Stimulated activated naive CD8-positive, alpha-beta T cell treated with anti-CD3 and anti-CD28 coated beads, Interleukin-15, amount 100 ng/mL, for 72 hours (primary cell): Measurements from ENCODE around the gene SNX20.

Experiments
- ATAC-seq: fragments of 150-1000 bp; cut with Tn5 transposase; 2 replicates; pipeline ENCODE4 v1.10.0; 2021; ENCODE audit warnings: mild to moderate bottlenecking, moderate library complexity
- DNase-seq, 2 donors: peaks; one replicate each; pipeline ENCODE4 v3.0.0; 2021 to 2022
- H3K27ac Mint-ChIP-seq, 2 donors: one replicate each; pipeline ENCODE4 v1.8.0; 2022; ENCODE audit warnings: mild to moderate bottlenecking in 2 of 2, mixed read lengths in 2 of 2, moderate library complexity in 2 of 2
- H3K27me3 Mint-ChIP-seq: one replicate; pipeline ENCODE4 v1.8.0; 2022; ENCODE audit warnings: mixed read lengths
- H3K4me1 Mint-ChIP-seq: one replicate; pipeline ENCODE4 v1.8.0; 2022; ENCODE audit warnings: mild to moderate bottlenecking, mixed read lengths
- H3K4me3 Mint-ChIP-seq, 2 donors: one replicate each; pipeline ENCODE4 v1.8.0; 2022; ENCODE audit warnings: mild to moderate bottlenecking in 2 of 2, mixed read lengths in 2 of 2, moderate library complexity in 1 of 2
- H3K9me3 Mint-ChIP-seq, 2 donors: one replicate each; pipeline ENCODE4 v1.8.0; 2022; ENCODE audit warnings: mixed read lengths in 2 of 2

SNX20 gene

GRCh38 chr16:50657241-50657640 lies 23.9 kb downstream of the SNX20 start:
- Mint-ChIP-seq H3K27me3 (no peaks in the 10 kb centered on the region), H3K9me3 (no peaks in the 10 kb centered on the region), H3K4me1 (no peaks in the 10 kb centered on the region), H3K27ac (peak overlapping the region in 1 of 2 donors; percentile 42), H3K4me3 (no peak overlapping the region)
- ATAC-seq: no peak
- DNase-seq: no peak

- ATAC-seq (no peak), DNase-seq (no peak)
- Mint-ChIP-seq H3K9me3 (peaks cover 5 to 6% of the 10 kb centered on the region in 2 donors), H3K27me3 (no peaks in the 10 kb centered on the region), H3K27ac (no peak overlapping the region), H3K4me3 (no peak overlapping the region), H3K4me1 (no peaks in the 10 kb centered on the region)
Observed at GRCh38 chr16:50655558-50656055, 25.5 kb downstream of the SNX20 start.

GRCh38 chr16:50653633-50654519 lies 27.2 kb downstream of the SNX20 start:
- Mint-ChIP-seq H3K27me3 (no peaks in the 10 kb centered on the region), H3K9me3 (peaks cover 5 to 6% of the 10 kb centered on the region in 2 donors), H3K4me1 (no peaks in the 10 kb centered on the region), H3K4me3 (no peak overlapping the region), H3K27ac (no peak overlapping the region)
- DNase-seq: no peak
- ATAC-seq: no peak

GRCh38 chr16:50652836-50653425 lies 28.2 kb downstream of the SNX20 start:
- Mint-ChIP-seq H3K27me3 (no peaks in the 10 kb centered on the region), H3K4me1 (no peaks in the 10 kb centered on the region), H3K4me3 (no peak overlapping the region), H3K27ac (no peak overlapping the region), H3K9me3 (peaks cover 5 to 6% of the 10 kb centered on the region in 2 donors)
- ATAC-seq: no peak
- DNase-seq: no peak

- peak overlapping the region in 1 of 2 donors; percentile 71 for H3K27ac Mint-ChIP-seq
- H3K9me3 Mint-ChIP-seq: peaks cover 5 to 6% of the 10 kb centered on the region in 2 donors
- DNase-seq (no peak), ATAC-seq (no peak)
- H3K4me3 Mint-ChIP-seq: no peak overlapping the region
- no peaks in the 10 kb centered on the region for H3K4me1 Mint-ChIP-seq
- no peaks in the 10 kb centered on the region for H3K27me3 Mint-ChIP-seq
Observed at GRCh38 chr16:50651835-50652438, 29.2 kb downstream of the SNX20 start.

- DNase-seq (no peak), ATAC-seq (no peak)
- H3K27me3 Mint-ChIP-seq: no peaks in the 10 kb centered on the region
- no peaks in the 10 kb centered on the region for H3K9me3 Mint-ChIP-seq
- no peak overlapping the region for H3K27ac Mint-ChIP-seq
- H3K4me1 Mint-ChIP-seq: peaks cover 6% of the 10 kb centered on the region
- no peak overlapping the region for H3K4me3 Mint-ChIP-seq
Observed at GRCh38 chr16:50646345-50646744, 34.8 kb downstream of the SNX20 start.

GRCh38 chr16:50645563-50646220 lies 35.4 kb downstream of the SNX20 start:
- Mint-ChIP-seq H3K27me3 (no peaks in the 10 kb centered on the region), H3K27ac (peak overlapping the region in 1 of 2 donors; percentile 9), H3K4me3 (no peak overlapping the region), H3K4me1 (peaks cover 6% of the 10 kb centered on the region), H3K9me3 (no peaks in the 10 kb centered on the region)
- ATAC-seq: no peak
- DNase-seq: no peak

GRCh38 chr16:50644729-50645128 lies 36.4 kb downstream of the SNX20 start:
- Mint-ChIP-seq H3K9me3 (no peaks in the 10 kb centered on the region), H3K4me1 (peaks cover 6% of the 10 kb centered on the region), H3K27me3 (no peaks in the 10 kb centered on the region), H3K4me3 (no peak overlapping the region), H3K27ac (no peak overlapping the region)
- ATAC-seq: peak; percentile 86
- peak; percentile 36 to 48 for DNase-seq

GRCh38 chr16:50644245-50644644 lies 36.9 kb downstream of the SNX20 start:
- ATAC-seq: no peak
- no peak overlapping the region for H3K27ac Mint-ChIP-seq

GRCh38 chr16:50643192-50643591 lies 37.9 kb downstream of the SNX20 start:
- no peaks in the 10 kb centered on the region for H3K9me3 Mint-ChIP-seq
- H3K4me3 Mint-ChIP-seq: no peak overlapping the region
- no peak overlapping the region for H3K27ac Mint-ChIP-seq
- DNase-seq: no peak
- ATAC-seq: no peak
- no peaks in the 10 kb centered on the region for H3K27me3 Mint-ChIP-seq
- peaks cover 6% of the 10 kb centered on the region for H3K4me1 Mint-ChIP-seq

More at GRCh38 chr16:50644245-50644644, 36.9 kb downstream of the SNX20 start:
- H3K27me3 Mint-ChIP-seq: no peaks in the 10 kb centered on the region
- no peak for DNase-seq
- no peak overlapping the region for H3K4me3 Mint-ChIP-seq
- no peaks in the 10 kb centered on the region for H3K9me3 Mint-ChIP-seq
- peaks cover 6% of the 10 kb centered on the region for H3K4me1 Mint-ChIP-seq

GRCh38 chr16:50642349-50642748 lies 38.8 kb downstream of the SNX20 start:
- no peak for ATAC-seq
- no peaks in the 10 kb centered on the region for H3K9me3 Mint-ChIP-seq
- H3K4me3 Mint-ChIP-seq: no peak overlapping the region
- H3K4me1 Mint-ChIP-seq: peaks cover 6% of the 10 kb centered on the region
- DNase-seq: no peak
- H3K27ac Mint-ChIP-seq: peak overlapping the region in 1 of 2 donors; percentile 75
- H3K27me3 Mint-ChIP-seq: no peaks in the 10 kb centered on the region

GRCh38 chr16:50641818-50642187 lies 39.3 kb downstream of the SNX20 start:
- Mint-ChIP-seq H3K27me3 (no peaks in the 10 kb centered on the region), H3K9me3 (no peaks in the 10 kb centered on the region), H3K4me1 (peaks cover 6% of the 10 kb centered on the region), H3K27ac (no peak overlapping the region), H3K4me3 (no peak overlapping the region)
- no peak for ATAC-seq
- no peak for DNase-seq

- Mint-ChIP-seq H3K9me3 (no peaks in the 10 kb centered on the region), H3K27ac (no peak overlapping the region), H3K4me1 (peaks cover 6% of the 10 kb centered on the region), H3K4me3 (no peak overlapping the region), H3K27me3 (no peaks in the 10 kb centered on the region)
- ATAC-seq: no peak
- DNase-seq: no peak
Observed at GRCh38 chr16:50640919-50641817, 39.9 kb downstream of the SNX20 start.

GRCh38 chr16:50640391-50640790 lies 40.7 kb downstream of the SNX20 start:
- ATAC-seq: no peak
- no peaks in the 10 kb centered on the region for H3K9me3 Mint-ChIP-seq
- H3K4me3 Mint-ChIP-seq: no peak overlapping the region
- H3K4me1 Mint-ChIP-seq: peaks cover 10% of the 10 kb centered on the region
- DNase-seq: no peak
- no peak overlapping the region for H3K27ac Mint-ChIP-seq
- no peaks in the 10 kb centered on the region for H3K27me3 Mint-ChIP-seq
